K562 (cell line): ENCODE measurements around the gene OTOA. TPM values are rescaled to one million over a fixed set of nuclear protein-coding genes. Genes with fewer than 3 reads are reported as not detected.

ENCODE experiments used
- ATAC-seq: fragments of 200-7000 bp; cut with Tn5 transposase; 3 replicates; pipeline ENCODE4 v1.9.1; 2020; ENCODE audit warnings: moderate library complexity
- BruUV-seq: library from RNA; stranded (reverse); fragments of 400-500 nt; replicated peaks from 2 replicates; lab custom pipeline; 2021; lab: Mats Ljungman, UMichigan
- CTCF ChIA-PET: fragments of 300-600 bp; formaldehyde crosslinking; extraction: SDS; loops from one replicate; lab custom pipeline; 2021; ENCODE audit warnings: low intra/inter-chr PET ratio; lab: Yijun Ruan, JAX
- POLR2A ChIA-PET: fragments of 300-600, 350-650 bp; sonication (Branson Sonifier 250); formaldehyde crosslinking; extraction: SDS; loops from one replicate; lab custom pipeline; 2021; ENCODE audit warnings: antibody characterized with exemption, inconsistent platforms; lab: Yijun Ruan, JAX
- DNase-seq, 4 experiments: peaks; one replicate each; pipeline versions ENCODE4 v3.0.0 to v3.0.0-alpha.2; 2011 to 2018; ENCODE audit warnings: low spot score in 3 of 4, mixed read lengths in 3 of 4; ENCODE audit errors: extremely low read depth in 1 of 4
- FAIRE-seq: peaks from 2 replicates; lab custom pipeline; 2011; peaks lifted over from hg19 to GRCh38; lab: Jason Lieb, UNC
- H2AFZ ChIP-seq: 2 replicates; pipeline ENCODE4 v1.6.0; 2011; ENCODE audit warnings: low read depth, low read length, control low read depth, inconsistent platforms
- H3K27ac ChIP-seq: fragments of 200-600 bp; 3 replicates; pipeline ENCODE4 v1.8.0; 2011; ENCODE audit warnings: low read depth, mild to moderate bottlenecking, control low read depth, inconsistent platforms, low read length, moderate library complexity, mixed read lengths; ENCODE audit errors: extremely low read depth
- H3K27me3 ChIP-seq, 2 experiments: fragments of 300-600 bp in 1 of 2; 2 replicates in 1 of 2; 3 replicates in 1 of 2; pipeline versions ENCODE4 v1.6.0 to v1.8.0; 2011; ENCODE audit warnings: inconsistent platforms in 2 of 2, low read length in 2 of 2, mild to moderate bottlenecking in 1 of 2, mixed read lengths in 1 of 2, moderate library complexity in 1 of 2; ENCODE audit not compliant: control insufficient read depth in 2 of 2, insufficient read depth in 2 of 2
- H3K36me3 ChIP-seq: fragments of 300-600 bp; 3 replicates; pipeline ENCODE4 v1.8.0; 2011; ENCODE audit warnings: mild to moderate bottlenecking, low read length, inconsistent platforms; ENCODE audit not compliant: control insufficient read depth, insufficient read depth
- H3K4me1 ChIP-seq, 2 experiments: fragments of 200-600 bp in 1 of 2; replicated peaks in 1 of 2; 2 replicates in 1 of 2; 3 replicates in 1 of 2; pipeline versions ENCODE4 v1.5.1 to v1.8.0; 2011; ENCODE audit warnings: inconsistent platforms in 2 of 2, low read length in 2 of 2, mild to moderate bottlenecking in 1 of 2, mixed read lengths in 1 of 2, moderate library complexity in 1 of 2; ENCODE audit not compliant: control insufficient read depth in 2 of 2, insufficient read depth in 2 of 2
- H3K4me2 ChIP-seq: 2 replicates; pipeline ENCODE4 v1.6.1; 2011; ENCODE audit warnings: low read length, control low read depth, inconsistent platforms, mixed read lengths; ENCODE audit not compliant: insufficient read depth
- H3K4me3 ChIP-seq: fragments of 200-600 bp; sonication (generic), shearing (Covaris generic); 2 replicates; pipeline ENCODE4 v1.5.1; 2016; ENCODE audit warnings: control low read depth, inconsistent platforms
- H3K79me2 ChIP-seq: fragments of 200-600 bp; 3 replicates; pipeline ENCODE4 v1.8.0; 2011; ENCODE audit warnings: low read length, inconsistent platforms; ENCODE audit not compliant: control insufficient read depth, insufficient read depth
- H3K9ac ChIP-seq, 2 experiments: 2 replicates each; pipeline versions ENCODE4 v1.6.0 to v1.6.1; 2011; ENCODE audit warnings: low read depth in 2 of 2, low read length in 2 of 2, control low read depth in 1 of 2, inconsistent platforms in 1 of 2, mild to moderate bottlenecking in 1 of 2, mixed read lengths in 1 of 2; ENCODE audit not compliant: insufficient read depth in 1 of 2
- H3K9me1 ChIP-seq: one replicate; pipeline ENCODE4 v1.6.0; 2011; ENCODE audit warnings: inconsistent platforms, mild to moderate bottlenecking, low read length, moderate library complexity; ENCODE audit not compliant: control insufficient read depth, insufficient read depth
- H3K9me3 ChIP-seq: replicated peaks from 2 replicates; pipeline ENCODE4 v1.5.1; 2011; ENCODE audit warnings: low read depth, low read length, inconsistent platforms; ENCODE audit not compliant: control insufficient read depth, insufficient read depth
- H4K20me1 ChIP-seq: replicated peaks from 2 replicates; pipeline ENCODE4 v1.6.1; 2011; ENCODE audit warnings: low read length, inconsistent platforms, mixed read lengths; ENCODE audit not compliant: control insufficient read depth, insufficient read depth
- BRD9 ChIP-seq: fragments of 450-650 bp; IDR thresholded peaks from 2 replicates; pipeline ENCODE4 v1.6.1; 2018; ENCODE audit warnings: low read depth; ENCODE audit not compliant: partially characterized antibody
- CBFA2T3 ChIP-seq: fragments of 450-650 bp; IDR thresholded peaks from 2 replicates; pipeline ENCODE4 v1.6.1; 2017
- RBM25 ChIP-seq: fragments of 200-400 bp; formaldehyde crosslinking; IDR thresholded peaks from 2 replicates; pipeline ENCODE4 v1.6.1; 2018; ENCODE audit warnings: low read length, low read depth, moderate library complexity; ENCODE audit not compliant: severe bottlenecking
- ZFP36 ChIP-seq: fragments of 150-350 bp; IDR thresholded peaks from 2 replicates; pipeline ENCODE4 v1.6.1; 2018; ENCODE audit warnings: low read length, low read depth; ENCODE audit not compliant: partially characterized antibody
- ZNF75A ChIP-seq: fragments of 450-650 bp; formaldehyde crosslinking; IDR thresholded peaks from 2 replicates; pipeline ENCODE4 v1.4.0; 2020; ENCODE audit warnings: mild to moderate bottlenecking
- WGBS: fragments of 100-300 bp; shearing (Covaris generic); methylation state at CpG from one replicate; pipeline ENCODE4 v1.1.6; 2016; ENCODE audit warnings: low coverage, mixed read lengths; ENCODE audit not compliant: insufficient coverage; ENCODE audit errors: missing lambda C conversion rate; 5-methylcytosine and 5-hydroxymethylcytosine counted together
- in situ Hi-C: fragments of 300-500 bp; cut with MboI; formaldehyde crosslinking; loops from 4 replicates; pipeline ENCODE4 v1.15.0; 2018; ENCODE audit warnings: inconsistent platforms, mixed read lengths
- intact Hi-C: fragments of 100-400 bp; cut with micrococcal nuclease; formaldehyde crosslinking; loops from 2 replicates; pipeline ENCODE4 v1.14.2; 2022
- polyA plus RNA-seq, 8 experiments: library from polyadenylated mRNA; depleted of rRNA in 4 of 8; stranded (reverse) in 5 of 8; unstranded in 3 of 8; fragments of >200 nt; fragmentation: Nextera tagmentation in 2 of 8; fragmentation: Illumina TruSeq in 1 of 8; extraction: Ambion mirVana in 2 of 8; extraction: Trizol in 1 of 8; gene quantifications; 2 replicates each; pipeline versions ENCODE4 v1.2.1 to v1.2.3, GENCODE V29; 2011 to 2014; ENCODE audit warnings: inconsistent platforms in 1 of 8, missing spikeins in 1 of 8
- total RNA-seq, 7 experiments: library from RNA; depleted of rRNA in 6 of 7; stranded (reverse); fragments of >200 nt in 6 of 7; fragmentation: Illumina TruSeq in 2 of 7; extraction: Trizol in 2 of 7; gene quantifications; 2 replicates each; pipeline versions ENCODE4 v1.2.1 to v1.2.3, GENCODE V29; 2011 to 2021; ENCODE audit warnings: low replicate concordance in 1 of 7
- TF ChIP-seq, protein P1 (sequence below): fragments of 450-650 bp; IDR thresholded peaks from 2 replicates; pipeline ENCODE4 v1.7.0; 2016; ENCODE audit warnings: borderline replicate concordance

Gene OTOA
- total and polyA plus RNA-seq, 9 of the 15 experiments (the other 6 are each of a cell fraction or from before 2014, with no cell fraction given) = 0.04 TPM; not detected in 8

DNA sequence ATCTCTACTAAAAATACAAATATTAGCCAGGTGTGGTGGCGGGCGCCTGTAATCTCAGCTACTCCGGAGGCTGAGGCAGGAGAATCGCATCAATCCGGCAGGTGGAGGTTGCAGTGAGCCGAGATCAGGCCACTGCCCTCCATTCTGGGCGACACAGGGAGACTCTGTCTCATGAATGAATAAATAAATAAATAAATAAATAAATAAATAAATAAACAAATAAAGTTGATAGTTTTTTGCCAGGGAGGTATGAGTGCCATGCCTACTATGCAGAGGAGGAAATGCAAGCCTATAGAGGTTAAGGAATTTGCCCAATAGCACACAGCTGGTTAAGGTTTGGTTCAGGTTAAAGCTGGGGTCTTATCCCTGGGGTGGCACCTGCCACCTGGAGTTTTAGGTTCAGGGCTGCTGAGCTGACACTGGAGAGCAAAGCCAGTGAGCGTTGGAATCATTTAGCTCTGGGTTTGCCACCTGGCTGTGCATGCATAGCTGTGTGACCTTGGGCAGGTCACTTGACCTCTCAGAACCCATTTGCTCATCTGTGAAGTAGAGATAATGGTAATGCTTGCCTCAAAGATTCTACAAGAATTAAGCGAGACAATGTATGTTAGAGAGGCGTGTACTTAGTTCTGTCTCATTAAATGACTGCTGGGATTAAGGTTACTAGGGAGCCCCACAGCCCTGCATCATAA, 1.2 kb downstream of the OTOA start:
- Histone ChIP-seq H3K79me2 (no peaks in the 10 kb centered on the region), H3K9ac (no peak overlapping the region), H3K36me3 (no peaks in the 10 kb centered on the region), H3K27me3 (peaks cover 8 to 16% of the 10 kb centered on the region in 2 experiments; a peak in 4 of 5 replicates), H2AFZ (no peak overlapping the region), H3K4me1 (peaks cover 0 to 8% of the 10 kb centered on the region in 2 experiments; a peak in 3 of 5 replicates), H3K27ac (no peak overlapping the region), H3K9me3 (no peaks in the 10 kb centered on the region), H3K9me1 (no peaks in the 10 kb centered on the region), H3K4me3 (no peak overlapping the region), H4K20me1 (no peaks in the 10 kb centered on the region), H3K4me2 (no peak overlapping the region)
- no TSS peak for BruUV-seq
- in situ Hi-C loops (no loop called here), intact Hi-C loops (no loop called here)
- TF ChIP-seq CBFA2T3 (peak; percentile 33; the same call in 1 of the 2 replicates), ZNF75A (CRISPR knock-in tag) (no peak), RBM25 (peak; percentile 42), ZFP36 (peak; percentile 63), BRD9 (peak; percentile 72)
- TF ChIP-seq, protein P1, sequence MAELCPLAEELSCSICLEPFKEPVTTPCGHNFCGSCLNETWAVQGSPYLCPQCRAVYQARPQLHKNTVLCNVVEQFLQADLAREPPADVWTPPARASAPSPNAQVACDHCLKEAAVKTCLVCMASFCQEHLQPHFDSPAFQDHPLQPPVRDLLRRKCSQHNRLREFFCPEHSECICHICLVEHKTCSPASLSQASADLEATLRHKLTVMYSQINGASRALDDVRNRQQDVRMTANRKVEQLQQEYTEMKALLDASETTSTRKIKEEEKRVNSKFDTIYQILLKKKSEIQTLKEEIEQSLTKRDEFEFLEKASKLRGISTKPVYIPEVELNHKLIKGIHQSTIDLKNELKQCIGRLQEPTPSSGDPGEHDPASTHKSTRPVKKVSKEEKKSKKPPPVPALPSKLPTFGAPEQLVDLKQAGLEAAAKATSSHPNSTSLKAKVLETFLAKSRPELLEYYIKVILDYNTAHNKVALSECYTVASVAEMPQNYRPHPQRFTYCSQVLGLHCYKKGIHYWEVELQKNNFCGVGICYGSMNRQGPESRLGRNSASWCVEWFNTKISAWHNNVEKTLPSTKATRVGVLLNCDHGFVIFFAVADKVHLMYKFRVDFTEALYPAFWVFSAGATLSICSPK = no peak
- no peak for FAIRE-seq
- no peak for ATAC-seq
- ChIA-PET CTCF (no interaction called here), POLR2A (interaction anchor here (0.9 kb wide), 1 partner anchor 74 kb away, joined by 3 read pairs; no protein-coding TSS in a partner anchor)
- no peak for DNase-seq
- 37% methylated on average over 10 of the region's 10 CpGs for WGBS
